Stimulated activated CD8-positive, alpha-beta memory T cell treated with anti-CD3 and anti-CD28 coated beads, Interleukin-4, amount 100 ng/mL, for 24 hours (primary cell): Measurements from ENCODE around the gene CSRNP3.
"Not testable (repeated sequence)": the region's sequence is repeated elsewhere in the genome, so short reads cannot be mapped to it uniquely, and the experiment has no call there.

Source experiments
- DNase-seq: peaks from one replicate; pipeline ENCODE4 v3.0.0-alpha.2; 2020; ENCODE audit warnings: low read depth

The CSRNP3 gene

DNA sequence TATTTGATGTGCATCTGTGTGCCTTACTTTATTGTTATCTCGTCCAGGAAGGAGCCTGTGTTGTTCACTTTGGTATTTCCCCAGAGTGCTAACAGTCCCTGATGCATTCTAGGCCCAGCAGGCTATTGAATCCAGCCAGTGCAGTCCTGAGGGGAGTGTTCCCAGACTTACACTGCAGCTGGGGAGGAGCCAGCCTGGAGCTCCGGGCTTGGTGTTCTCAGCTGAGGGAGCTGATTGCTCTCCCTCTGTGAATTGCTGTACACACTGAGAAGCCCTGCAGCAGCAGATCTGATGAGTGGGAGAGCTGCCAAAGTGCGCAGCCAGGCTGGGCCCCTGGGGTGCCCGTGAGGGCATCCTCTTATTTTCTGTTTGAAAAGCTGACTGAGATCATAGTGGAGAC, 165.4 kb downstream of the CSRNP3 start:
- DNase-seq, result no peak

DNA sequence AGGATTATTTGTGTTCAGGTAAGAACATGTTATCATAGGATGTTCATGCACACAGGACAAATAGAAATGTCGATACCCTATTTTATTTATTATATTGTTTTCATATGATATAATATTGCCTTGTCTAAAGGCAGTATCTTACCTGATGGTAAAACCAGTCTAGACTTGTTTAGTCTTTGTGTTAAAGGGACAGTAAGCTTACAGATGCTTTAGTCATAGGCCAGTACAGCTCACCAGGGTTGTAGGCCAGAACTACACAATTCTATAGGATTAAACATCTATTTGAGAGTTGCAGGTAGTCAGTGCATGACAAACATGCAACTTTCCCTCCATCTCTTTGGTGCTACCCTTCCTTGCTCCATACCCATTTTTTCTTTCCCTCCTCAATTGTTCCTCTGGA, 166.0 kb downstream of the CSRNP3 start:
- DNase-seq, result no peak

GRCh38 chr2:165636959-165637358, 167.5 kb downstream of the CSRNP3 start:
- no peak for DNase-seq

DNA sequence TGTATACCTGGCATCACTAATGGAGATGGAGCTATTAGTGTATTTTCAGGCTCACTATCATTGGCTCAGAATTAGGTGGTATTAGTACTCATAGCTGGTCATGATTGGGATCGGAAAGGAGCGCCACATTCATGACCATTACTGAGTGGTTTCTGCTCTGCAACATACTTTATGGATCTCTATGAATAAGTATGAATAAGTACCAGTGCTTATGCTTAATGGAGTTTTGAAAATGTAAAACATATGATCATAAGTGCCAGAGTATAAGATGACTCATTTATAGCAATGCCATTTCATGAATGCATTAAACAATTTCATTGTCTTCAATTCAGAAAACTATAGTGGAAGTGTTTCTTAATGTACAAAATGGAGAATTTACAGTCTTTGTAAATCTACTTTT, 167.9 kb downstream of the CSRNP3 start:
- no peak for DNase-seq

DNA sequence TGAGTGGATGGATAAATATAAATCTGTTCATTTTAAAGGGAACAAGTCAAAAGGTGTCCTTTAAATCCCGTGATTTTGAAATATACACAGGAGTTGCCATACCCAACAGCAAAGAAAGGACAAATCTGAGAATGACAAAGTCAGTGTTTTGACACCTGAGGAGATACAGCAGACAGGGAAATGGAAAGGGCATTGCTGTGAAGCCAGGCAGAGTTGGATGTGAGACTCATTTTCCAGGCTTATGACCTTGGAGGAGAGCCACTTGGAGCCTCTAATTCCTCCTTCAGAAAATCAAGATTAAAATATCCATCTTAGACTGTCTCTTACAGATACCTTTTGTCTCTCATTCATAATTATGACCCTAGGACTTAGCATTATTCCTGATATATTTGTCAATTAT, 170.0 kb downstream of the CSRNP3 start:
- DNase-seq, result no peak

DNA sequence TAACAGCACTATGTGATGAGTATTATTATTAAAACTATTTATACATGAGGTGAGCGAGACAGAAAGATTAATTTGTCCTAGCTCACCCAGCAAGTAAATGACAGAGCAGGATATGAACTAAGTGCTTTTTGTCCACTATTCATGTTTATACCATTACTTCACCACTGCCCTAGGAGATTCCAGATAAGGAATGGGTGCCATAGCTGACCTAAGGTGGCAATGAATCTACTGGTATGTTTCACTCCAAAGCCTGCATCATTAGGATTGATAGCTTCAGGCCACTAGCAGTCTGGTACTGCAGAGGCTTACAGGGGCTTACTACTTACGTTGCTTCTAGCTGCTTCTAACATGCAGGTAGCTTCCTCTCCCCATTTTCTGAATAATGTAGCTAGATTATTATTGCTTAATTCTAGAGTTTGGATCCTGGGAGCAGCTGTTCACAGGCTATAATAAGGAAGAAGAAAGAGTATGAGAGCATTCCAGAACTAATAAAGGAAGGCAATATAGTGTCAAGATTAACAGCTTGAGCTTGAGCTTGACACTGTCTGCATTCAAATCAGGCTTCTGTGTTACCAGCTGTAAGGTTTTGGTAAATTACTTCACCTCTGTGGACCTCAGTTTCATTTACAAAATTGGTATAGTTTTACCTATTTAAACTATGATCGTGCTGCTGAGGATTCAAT, 170.9 kb downstream of the CSRNP3 start:
- no peak for DNase-seq

DNA sequence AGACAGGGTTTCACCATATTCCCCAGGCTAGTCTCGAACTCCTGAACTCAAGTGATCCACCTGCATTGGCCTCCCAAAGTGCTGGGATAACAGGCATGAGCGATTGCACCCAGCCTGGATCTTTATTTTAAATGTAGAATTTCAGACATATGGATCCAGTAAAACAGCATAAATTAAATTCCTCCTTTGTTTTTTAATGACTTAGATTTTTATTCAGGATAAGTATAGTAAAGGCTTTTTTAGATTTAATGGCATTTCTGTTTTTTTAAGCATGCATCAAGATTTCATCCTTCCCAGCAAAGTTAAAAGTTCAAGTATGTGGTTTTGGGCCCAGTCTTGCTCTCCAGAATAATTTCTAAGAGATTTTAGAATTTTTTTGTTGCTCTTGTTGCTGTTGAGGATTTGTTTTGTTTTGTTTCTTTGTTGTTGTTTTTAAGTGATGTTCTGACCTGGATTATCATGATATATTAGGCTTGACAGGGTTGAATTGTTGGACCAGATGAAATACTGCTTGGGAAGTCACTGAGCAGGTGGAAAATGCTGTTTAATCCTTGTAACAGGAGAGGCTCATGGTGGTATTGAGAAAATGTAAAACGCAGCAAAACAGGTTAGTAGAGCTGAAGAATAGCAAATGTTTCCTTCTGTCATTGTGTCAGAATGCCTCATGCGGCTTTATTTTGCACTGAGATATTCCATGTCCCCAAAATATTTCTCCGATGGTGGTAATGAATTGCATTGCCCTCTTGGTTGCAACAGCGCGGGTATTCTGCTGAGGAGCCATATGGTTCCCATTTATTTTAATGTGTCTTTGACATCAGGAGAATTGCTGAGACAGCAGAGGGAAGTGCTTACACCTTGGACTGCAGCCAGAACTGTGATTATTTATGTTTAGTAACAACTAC, 176.7 kb downstream of the CSRNP3 start:
- no peak for DNase-seq

GRCh38 chr2:165647409-165647808, 177.9 kb downstream of the CSRNP3 start:
- no peak for DNase-seq

DNA sequence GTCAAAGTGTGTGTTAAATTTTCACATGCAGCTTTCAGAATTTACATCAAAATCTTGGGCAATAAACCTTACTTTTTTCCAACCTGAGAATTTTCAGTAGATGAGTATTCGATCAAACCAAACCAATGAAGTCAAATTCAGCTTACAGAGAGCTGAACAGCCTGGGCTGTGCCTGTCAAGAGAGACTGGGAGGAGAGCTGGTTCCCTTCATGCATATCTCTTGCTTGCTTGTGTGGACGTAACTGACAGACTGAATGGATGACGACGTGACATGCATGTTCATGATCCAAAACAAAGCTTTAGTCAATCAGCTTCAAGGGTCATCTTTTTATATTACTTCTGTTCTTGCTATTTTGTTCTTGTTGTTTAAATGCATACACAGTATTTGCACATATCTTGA, 179.3 kb downstream of the CSRNP3 start:
- no peak for DNase-seq

DNA sequence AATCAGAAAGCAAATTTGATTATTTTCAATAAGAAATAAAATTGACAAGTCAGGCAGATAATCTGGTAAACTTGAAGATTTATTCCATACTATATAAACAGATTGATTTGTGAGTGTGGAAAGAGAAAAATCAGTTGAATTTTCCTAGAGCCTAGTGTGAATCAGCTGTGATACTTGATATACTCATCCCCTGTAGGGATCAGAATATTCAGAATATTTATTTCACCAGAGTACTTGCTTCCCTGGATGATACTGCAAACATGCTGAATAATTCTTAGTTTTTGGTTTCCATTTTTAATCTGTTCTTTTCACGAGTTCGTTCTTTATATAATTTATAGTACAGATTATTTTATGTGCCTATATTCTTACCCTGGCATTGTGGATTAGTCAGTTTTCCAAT, 181.7 kb downstream of the CSRNP3 start:
- DNase-seq, result no peak

GRCh38 chr2:165655661-165656060, 186.2 kb downstream of the CSRNP3 start:
- no peak for DNase-seq

DNA sequence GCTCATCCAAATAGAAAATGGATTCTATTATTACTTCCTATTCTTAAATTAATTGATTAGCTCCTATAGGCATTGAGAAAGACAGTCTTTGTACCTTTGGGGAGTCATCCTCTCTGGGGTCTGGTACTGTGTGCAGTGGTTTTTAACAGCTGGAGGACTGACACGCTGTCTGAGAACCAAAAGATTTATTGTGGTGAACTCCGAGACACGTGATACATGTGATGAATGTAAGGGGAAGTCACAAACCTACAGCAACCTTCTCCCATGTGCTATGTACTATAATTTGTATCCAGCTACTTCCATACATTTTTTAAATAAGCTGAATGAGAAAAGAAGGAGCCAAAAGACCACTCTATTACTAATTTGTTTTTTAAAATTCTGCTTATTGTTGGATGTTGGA, 190.9 kb downstream of the CSRNP3 start:
- DNase-seq, result no peak

DNA sequence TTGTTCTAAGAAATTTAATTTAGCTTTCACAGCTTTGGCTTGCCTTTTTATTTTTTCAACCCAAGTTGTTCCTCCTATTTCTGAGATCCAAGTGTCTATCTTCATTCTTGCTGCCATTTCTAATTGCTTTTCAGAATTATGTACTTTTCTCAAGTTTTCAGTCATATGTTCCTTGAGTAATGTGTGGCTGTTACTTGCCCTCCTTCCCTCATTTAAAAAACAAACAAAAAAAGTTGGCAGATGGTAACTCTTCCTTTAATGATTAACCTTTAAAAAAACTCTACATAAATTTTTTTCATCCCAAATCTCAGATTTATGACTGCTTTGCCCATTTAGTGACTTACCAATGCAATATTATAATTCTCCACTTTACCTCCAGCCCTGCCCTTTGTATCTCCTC, 193.2 kb downstream of the CSRNP3 start:
- DNase-seq, result no peak

DNA sequence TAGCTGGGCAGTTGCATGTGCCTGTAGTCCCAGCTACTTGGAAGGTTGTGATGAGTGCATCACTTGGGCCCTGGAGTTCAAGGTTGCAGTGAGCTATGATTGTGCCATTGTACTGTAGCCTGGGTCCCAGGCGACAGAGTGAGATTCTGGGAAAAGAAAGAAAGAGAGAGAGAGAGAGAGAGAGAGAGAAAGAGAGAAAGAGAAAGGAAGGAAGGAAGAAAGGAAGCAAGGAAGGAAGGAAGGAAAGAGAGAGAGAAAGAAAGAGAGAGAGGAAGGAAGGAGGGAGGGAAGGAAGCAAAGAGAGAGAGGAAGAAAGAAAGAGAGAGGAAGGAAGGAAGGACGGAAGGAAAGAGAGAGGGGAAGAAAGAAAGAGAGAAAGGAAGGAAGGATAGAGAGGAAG, 196.1 kb downstream of the CSRNP3 start:
- no peak for DNase-seq

DNA sequence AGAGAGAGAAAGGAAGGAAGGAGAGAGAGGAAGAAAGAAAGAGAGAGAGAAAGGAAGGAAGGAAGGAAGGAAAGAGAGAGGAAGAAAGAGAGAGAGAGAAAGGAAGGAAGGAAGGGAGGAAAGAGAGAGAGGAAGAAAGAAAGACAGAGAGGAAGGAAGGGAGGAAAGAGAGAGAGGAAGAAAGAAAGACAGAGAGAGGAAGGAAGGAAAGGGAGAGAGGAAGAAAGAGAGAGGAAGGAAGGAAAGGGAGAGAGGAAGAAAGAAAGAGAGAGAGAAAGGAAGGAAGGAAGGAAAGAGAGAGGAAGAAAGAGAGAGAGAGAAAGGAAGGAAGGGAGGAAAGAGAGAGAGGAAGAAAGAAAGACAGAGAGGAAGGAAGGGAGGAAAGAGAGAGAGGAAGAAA, 196.6 kb downstream of the CSRNP3 start:
- DNase-seq, result not testable (repeated sequence)

DNA sequence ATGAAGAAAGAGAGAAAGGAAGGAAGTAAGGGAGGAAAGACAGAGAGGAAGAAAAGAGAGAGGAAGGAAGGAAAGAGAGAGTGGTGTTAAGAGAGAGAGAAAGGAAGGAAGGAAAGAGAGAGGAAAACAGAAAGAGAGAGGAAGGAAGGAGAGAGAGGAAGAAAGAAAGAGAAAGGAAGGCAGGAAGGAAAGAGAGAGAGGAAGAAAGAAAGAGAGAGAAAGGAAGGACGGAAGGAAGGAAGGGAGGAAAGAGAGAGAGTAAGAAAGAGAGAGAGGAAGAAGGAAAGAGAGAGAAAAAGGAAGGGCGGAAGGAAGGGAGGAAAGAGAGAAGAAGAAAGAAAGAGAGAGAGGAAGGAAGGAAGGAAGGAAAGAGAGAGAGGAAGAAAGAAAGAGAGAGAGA, 197.1 kb downstream of the CSRNP3 start:
- DNase-seq, result no peak

DNA sequence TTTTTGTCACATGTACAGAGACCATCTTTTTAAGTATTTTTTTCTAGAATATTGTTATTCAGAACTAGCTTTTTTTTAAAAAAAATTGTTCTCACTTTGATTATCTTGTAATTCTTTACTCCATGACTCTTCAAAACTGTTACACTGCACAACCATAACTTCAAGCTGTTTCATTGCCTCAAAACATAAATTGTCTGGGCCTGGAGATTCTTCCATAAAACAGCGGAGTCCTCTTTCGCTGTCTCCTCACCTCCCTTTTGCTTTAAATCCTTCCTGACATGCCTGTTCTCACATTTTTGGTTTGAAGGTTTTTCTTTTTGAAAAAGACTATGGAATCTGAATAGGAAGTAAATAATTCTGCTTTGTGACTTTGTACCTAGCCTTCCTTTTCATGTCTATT, 197.9 kb downstream of the CSRNP3 start:
- no peak for DNase-seq

GRCh38 chr2:165674780-165675179, 205.3 kb downstream of the CSRNP3 start:
- no peak for DNase-seq

DNA sequence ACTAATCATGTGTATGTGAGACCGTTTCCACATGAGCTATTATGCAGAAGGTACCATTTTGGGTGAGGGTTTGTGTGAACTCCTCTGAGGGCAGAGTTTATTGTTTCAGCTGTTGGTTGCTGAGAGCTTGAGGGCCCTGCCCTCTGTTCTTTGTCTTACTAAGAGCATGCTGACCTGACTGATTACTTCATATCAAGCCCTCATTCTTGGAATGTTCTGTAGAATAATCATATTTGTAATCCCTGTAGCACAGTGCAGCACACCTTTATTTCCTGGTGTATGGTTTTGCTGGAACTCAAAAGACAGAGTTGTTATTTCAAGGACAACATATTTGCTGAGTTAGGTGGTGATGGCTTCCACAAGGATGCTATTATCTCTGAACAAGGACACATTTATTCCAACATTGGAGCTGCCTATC, 206.1 kb downstream of the CSRNP3 start:
- no peak for DNase-seq

- DNase-seq, result no peak
Measured at GRCh38 chr2:165678882-165679281, 209.4 kb downstream of the CSRNP3 start.

DNA sequence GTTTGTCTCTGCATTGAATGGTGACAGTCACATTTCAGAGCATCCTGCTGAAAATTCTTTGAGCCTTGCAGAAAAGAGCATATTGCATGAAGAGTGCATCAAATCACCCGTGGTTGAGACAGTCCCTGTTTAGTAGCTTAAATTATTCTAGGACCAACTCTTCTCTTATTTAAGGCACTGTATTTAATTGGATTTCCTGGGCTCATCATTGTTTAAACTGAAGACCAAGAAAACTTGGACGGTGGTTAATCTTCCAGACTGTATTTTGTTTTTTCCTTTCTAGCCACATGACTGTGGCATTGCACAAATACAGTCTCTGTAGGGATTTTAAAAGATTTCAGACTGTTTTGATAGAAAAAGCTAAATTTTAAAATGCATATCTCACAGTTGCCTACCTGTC, 210.1 kb downstream of the CSRNP3 start:
- no peak for DNase-seq

- no peak for DNase-seq
Measured at GRCh38 chr2:165681841-165682240, 212.3 kb downstream of the CSRNP3 start.

DNA sequence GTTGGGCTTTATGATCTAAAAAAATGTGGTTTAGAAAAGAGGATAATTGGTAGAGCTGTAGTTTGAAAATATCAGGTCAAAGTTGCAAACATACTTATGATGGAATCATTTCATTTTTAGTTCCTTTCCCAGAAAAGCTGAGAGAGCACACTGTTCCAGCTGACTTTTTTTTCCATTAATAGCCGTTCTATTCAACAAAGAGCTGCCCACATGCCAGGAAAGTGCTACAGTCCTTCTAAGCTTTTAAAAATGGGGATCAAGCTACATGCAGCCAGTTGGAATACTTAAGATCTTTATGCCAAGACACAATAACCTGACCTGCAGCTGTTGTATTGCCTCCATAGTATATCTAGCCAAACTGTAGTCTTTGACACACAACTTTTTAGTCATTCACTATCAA, 213.0 kb downstream of the CSRNP3 start:
- no peak for DNase-seq

- DNase-seq, result no peak
Measured at GRCh38 chr2:165686800-165687199, 217.3 kb downstream of the CSRNP3 start.
